ENCODE results near the gene PGM3. TPM values are rescaled to one million over a fixed set of nuclear protein-coding genes. Genes with fewer than 3 reads are reported as not detected.
"Not testable (repeated sequence)": the region's sequence is repeated elsewhere in the genome, so short reads cannot be mapped to it uniquely, and the experiment has no call there.

Gene PGM3
- polyA plus RNA-seq, 3 donors: 4.0 to 4.8 (median 4.6) TPM

DNA sequence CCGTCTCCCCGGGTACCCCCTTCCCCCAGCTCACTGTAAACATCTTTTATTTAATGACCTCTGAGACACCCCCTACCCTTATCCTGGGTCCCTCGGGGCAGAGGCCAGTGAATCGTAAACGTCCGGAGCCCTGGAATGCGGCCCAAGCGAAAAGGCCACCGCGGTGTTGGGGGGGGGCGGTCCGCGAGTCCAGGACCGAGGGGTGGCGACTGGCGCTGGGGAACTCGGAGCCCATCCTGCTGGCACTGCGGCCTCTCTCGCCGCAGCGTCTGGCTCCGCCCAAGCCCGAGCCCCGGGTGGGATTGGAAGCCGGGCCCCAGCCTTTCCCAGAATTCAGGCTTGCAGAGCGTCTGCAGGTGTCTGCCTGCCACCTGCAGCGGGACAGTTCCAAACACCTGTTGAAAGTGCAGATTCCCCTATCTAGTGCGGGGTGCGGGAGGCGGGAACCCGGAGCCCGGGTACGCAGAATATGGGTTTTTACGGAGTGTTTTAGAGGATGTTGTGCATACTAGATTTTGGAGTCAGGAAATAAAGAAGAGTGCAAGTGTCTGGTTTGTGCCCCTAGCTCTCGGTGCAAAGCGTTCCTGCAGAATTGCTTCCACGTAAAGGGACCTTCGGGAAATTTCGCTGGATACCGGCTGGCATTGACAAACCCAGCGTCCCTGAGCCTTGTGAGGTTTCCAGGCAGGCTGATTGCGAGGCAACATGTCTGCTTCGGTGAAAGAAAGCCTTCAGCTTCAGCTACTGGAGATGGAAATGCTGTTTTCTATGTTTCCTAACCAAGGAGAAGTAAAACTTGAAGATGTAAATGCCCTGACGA is 892 bp upstream of the PGM3 start:
- peaks cover 0 to 10% of the 10 kb centered on the region in 2 donors for H3K36me3 ChIP-seq (replicated peaks in 1 of 2; ENCODE audit: control insufficient read depth in 1 of 2, insufficient read depth in 2 of 2, low read length in 2 of 2)
- intact Hi-C loops (cut with micrococcal nuclease): loop anchor here (5.0 to 10.0 kb wide), 2 partner anchors 127 to 949 kb away; partner anchors contain the start of genes DOP1A (in 2 of the 2), UBE3D (in 2 of the 2) and IBTK (in 1 of the 2)
- Mint-ChIP-seq H3K4me3 (peak overlapping the region; percentile 97 to 100), H3K36me3 (peaks cover 14% of the 10 kb centered on the region in 2 donors), H3K4me1 (peaks cover 19% of the 10 kb centered on the region), H3K27me3 (ENCODE audit: low read depth in 3 of 3) (peaks cover 0 to 8% (median 7%) of the 10 kb centered on the region in 3 donors), H3K9me3 (no peaks in the 10 kb centered on the region), H3K27ac (peak overlapping the region in 3 of 7 donors; percentile 42 to 88 (median 75))
- peaks cover 14 to 21% of the 10 kb centered on the region in 2 donors for H3K4me1 ChIP-seq (ENCODE audit: control insufficient read depth in 1 of 2, insufficient read depth in 2 of 2, low read length in 2 of 2)
- peak overlapping the region; percentile 80 for H3K9ac ChIP-seq (ENCODE audit: insufficient read depth, low read length, poor library complexity, severe bottlenecking)
- peaks cover 0 to 7% of the 10 kb centered on the region in 2 donors for H3K27me3 ChIP-seq (ENCODE audit: control insufficient read depth in 2 of 2, insufficient read depth in 2 of 2, low read length in 2 of 2)
- peak in 1 of 3 donors; percentile 24 for DNase-seq
- peaks cover 19% of the 10 kb centered on the region for H3K79me2 ChIP-seq (ENCODE audit: insufficient read depth, low read length)
- H3K9me3 ChIP-seq (replicated peaks in 1 of 2; ENCODE audit: control insufficient read depth in 1 of 2, insufficient read depth in 1 of 2, low read length in 2 of 2): no peaks in the 10 kb centered on the region
- H3K4me2 ChIP-seq (replicated peaks; ENCODE audit: extremely low read depth, low read length, poor library complexity, severe bottlenecking): peak overlapping the region; percentile 87
- peak overlapping the region; percentile 99 for H2AFZ ChIP-seq (ENCODE audit: insufficient read depth, low read depth, low read length, poor library complexity, severe bottlenecking)
- H3K4me3 ChIP-seq (replicated peaks in 1 of 3; ENCODE audit: low read depth in 2 of 3, low read length in 3 of 3): peak overlapping the region; percentile 70 to 90 (median 70)
- H4K20me1 ChIP-seq (ENCODE audit: insufficient read depth, low read length): no peaks in the 10 kb centered on the region
- TF ChIP-seq, protein P1, sequence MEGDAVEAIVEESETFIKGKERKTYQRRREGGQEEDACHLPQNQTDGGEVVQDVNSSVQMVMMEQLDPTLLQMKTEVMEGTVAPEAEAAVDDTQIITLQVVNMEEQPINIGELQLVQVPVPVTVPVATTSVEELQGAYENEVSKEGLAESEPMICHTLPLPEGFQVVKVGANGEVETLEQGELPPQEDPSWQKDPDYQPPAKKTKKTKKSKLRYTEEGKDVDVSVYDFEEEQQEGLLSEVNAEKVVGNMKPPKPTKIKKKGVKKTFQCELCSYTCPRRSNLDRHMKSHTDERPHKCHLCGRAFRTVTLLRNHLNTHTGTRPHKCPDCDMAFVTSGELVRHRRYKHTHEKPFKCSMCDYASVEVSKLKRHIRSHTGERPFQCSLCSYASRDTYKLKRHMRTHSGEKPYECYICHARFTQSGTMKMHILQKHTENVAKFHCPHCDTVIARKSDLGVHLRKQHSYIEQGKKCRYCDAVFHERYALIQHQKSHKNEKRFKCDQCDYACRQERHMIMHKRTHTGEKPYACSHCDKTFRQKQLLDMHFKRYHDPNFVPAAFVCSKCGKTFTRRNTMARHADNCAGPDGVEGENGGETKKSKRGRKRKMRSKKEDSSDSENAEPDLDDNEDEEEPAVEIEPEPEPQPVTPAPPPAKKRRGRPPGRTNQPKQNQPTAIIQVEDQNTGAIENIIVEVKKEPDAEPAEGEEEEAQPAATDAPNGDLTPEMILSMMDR (IDR thresholded peaks at IDR 0.05): no peak
- peak overlapping the region in 1 of 2 donors; percentile 75 for H3K27ac ChIP-seq (ENCODE audit: low read depth in 1 of 2, low read length in 2 of 2)
- 4% methylated on average over 36 of the region's 44 CpGs for WGBS (ENCODE audit: insufficient coverage)

DNA sequence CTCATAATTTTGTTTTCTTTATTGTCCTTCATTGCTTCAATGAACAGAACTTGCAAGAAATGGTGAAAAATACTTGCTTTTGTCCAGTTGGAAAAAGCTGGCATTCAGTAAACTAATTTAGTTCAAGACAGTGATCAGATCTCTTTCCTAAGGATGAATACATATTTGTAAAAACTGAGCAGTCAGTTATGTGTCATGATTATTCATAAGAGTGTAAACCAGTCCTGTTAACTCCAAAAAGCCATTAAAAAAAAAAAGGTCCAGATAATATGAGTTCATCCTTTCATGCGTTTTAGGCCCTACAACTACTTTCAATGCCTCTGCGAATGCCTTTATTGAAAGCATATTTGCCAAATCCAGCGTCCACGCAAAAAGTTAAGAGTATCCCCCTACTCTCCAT is 609 bp downstream of the PGM3 start:
- Histone ChIP-seq H3K4me1 (ENCODE audit: control insufficient read depth in 1 of 2, insufficient read depth in 2 of 2, low read length in 2 of 2) (peaks cover 14 to 21% of the 10 kb centered on the region in 2 donors), H3K4me3 (replicated peaks in 1 of 3; ENCODE audit: low read depth in 2 of 3, low read length in 3 of 3) (peak overlapping the region; percentile 70 to 90 (median 70)), H3K79me2 (ENCODE audit: insufficient read depth, low read length) (peaks cover 19% of the 10 kb centered on the region), H3K9me3 (replicated peaks in 1 of 2; ENCODE audit: control insufficient read depth in 1 of 2, insufficient read depth in 1 of 2, low read length in 2 of 2) (no peaks in the 10 kb centered on the region), H4K20me1 (ENCODE audit: insufficient read depth, low read length) (no peaks in the 10 kb centered on the region), H3K9ac (ENCODE audit: insufficient read depth, low read length, poor library complexity, severe bottlenecking) (peak overlapping the region; percentile 80), H3K27me3 (ENCODE audit: control insufficient read depth in 2 of 2, insufficient read depth in 2 of 2, low read length in 2 of 2) (peaks cover 0 to 7% of the 10 kb centered on the region in 2 donors), H3K4me2 (replicated peaks; ENCODE audit: extremely low read depth, low read length, poor library complexity, severe bottlenecking) (peak overlapping the region; percentile 87), H2AFZ (ENCODE audit: insufficient read depth, low read depth, low read length, poor library complexity, severe bottlenecking) (peak overlapping the region; percentile 99), H3K36me3 (replicated peaks in 1 of 2; ENCODE audit: control insufficient read depth in 1 of 2, insufficient read depth in 2 of 2, low read length in 2 of 2) (peaks cover 2 to 24% of the 10 kb centered on the region in 2 donors), H3K27ac (ENCODE audit: low read depth in 1 of 2, low read length in 2 of 2) (peak overlapping the region in 1 of 2 donors; percentile 75)
- Mint-ChIP-seq H3K27me3 (ENCODE audit: low read depth in 3 of 3) (peaks cover 0 to 8% (median 7%) of the 10 kb centered on the region in 3 donors), H3K9me3 (no peaks in the 10 kb centered on the region), H3K4me3 (peak overlapping the region; percentile 97 to 100), H3K4me1 (peaks cover 19% of the 10 kb centered on the region), H3K36me3 (peaks cover 18 to 24% of the 10 kb centered on the region in 2 donors), H3K27ac (peak overlapping the region in 3 of 7 donors; percentile 83 to 95 (median 91))
- TF ChIP-seq, protein P1 (IDR thresholded peaks at IDR 0.05): no peak
- intact Hi-C loops (cut with micrococcal nuclease): loop anchor here (5.0 to 10.0 kb wide), 2 partner anchors 125 to 948 kb away; partner anchors contain the start of genes DOP1A (in 2 of the 2), UBE3D (in 2 of the 2) and IBTK (in 1 of the 2)
- DNase-seq: no peak
- WGBS (ENCODE audit: insufficient coverage): 0% methylated on average over 4 of the region's 4 CpGs

DNA sequence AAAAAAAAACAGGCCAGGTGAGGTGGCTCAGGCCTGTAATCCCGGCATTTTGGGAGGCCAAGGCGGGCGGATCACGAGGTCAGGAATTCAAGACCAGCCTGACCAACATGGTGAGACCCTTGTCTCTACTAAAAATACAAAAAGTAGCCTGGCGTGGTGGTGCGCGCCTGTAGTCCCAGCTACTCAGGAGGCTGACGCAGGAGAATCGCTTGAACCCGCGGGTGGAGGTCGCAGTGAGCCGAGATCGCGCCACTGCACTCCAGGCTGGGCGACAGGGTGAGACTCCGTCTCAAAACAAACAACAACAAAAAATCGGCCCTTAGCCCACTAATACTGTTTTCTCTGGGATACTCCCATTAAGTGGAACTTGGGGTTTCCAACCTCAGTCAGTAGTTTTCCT is 1.1 kb downstream of the PGM3 start:
- Histone ChIP-seq H3K36me3 (replicated peaks in 1 of 2; ENCODE audit: control insufficient read depth in 1 of 2, insufficient read depth in 2 of 2, low read length in 2 of 2) (peaks cover 6 to 29% of the 10 kb centered on the region in 2 donors), H3K4me2 (replicated peaks; ENCODE audit: extremely low read depth, low read length, poor library complexity, severe bottlenecking) (peak overlapping the region; percentile 87), H3K4me1 (ENCODE audit: control insufficient read depth in 1 of 2, insufficient read depth in 2 of 2, low read length in 2 of 2) (peaks cover 14 to 21% of the 10 kb centered on the region in 2 donors), H3K79me2 (ENCODE audit: insufficient read depth, low read length) (peaks cover 19% of the 10 kb centered on the region)
- not testable (repeated sequence) for H3K27ac Mint-ChIP-seq; H3K9me3 ChIP-seq (replicated peaks in 1 of 2; ENCODE audit: control insufficient read depth in 1 of 2, insufficient read depth in 1 of 2, low read length in 2 of 2); DNase-seq; H3K9me3 Mint-ChIP-seq; H4K20me1 ChIP-seq (ENCODE audit: insufficient read depth, low read length); H3K27me3 Mint-ChIP-seq (ENCODE audit: low read depth in 3 of 3); H3K4me3 Mint-ChIP-seq; H3K9ac ChIP-seq (ENCODE audit: insufficient read depth, low read length, poor library complexity, severe bottlenecking); H3K27me3 ChIP-seq (ENCODE audit: control insufficient read depth in 2 of 2, insufficient read depth in 2 of 2, low read length in 2 of 2); H3K4me3 ChIP-seq (replicated peaks in 1 of 3; ENCODE audit: low read depth in 2 of 3, low read length in 3 of 3); H2AFZ ChIP-seq (ENCODE audit: insufficient read depth, low read depth, low read length, poor library complexity, severe bottlenecking); H3K27ac ChIP-seq (ENCODE audit: low read depth in 1 of 2, low read length in 2 of 2)
- Mint-ChIP-seq H3K36me3 (peaks cover 21 to 22% of the 10 kb centered on the region in 2 donors), H3K4me1 (peaks cover 19% of the 10 kb centered on the region)
- intact Hi-C loops (cut with micrococcal nuclease): loop anchor here (5.0 to 10.0 kb wide), 2 partner anchors 125 to 947 kb away; partner anchors contain the start of genes DOP1A (in 2 of the 2), UBE3D (in 2 of the 2) and IBTK (in 1 of the 2)
- 89% methylated on average over 14 of the region's 18 CpGs for WGBS (ENCODE audit: insufficient coverage)

Measured in CD14-positive monocyte (primary cell).